Measurements from ENCODE around the gene GNB1. TPM values are rescaled to one million over a fixed set of nuclear protein-coding genes. Genes with fewer than 3 reads are reported as not detected.

Gene GNB1
- total RNA-seq, 4 donors from 2014 or later = 54.3 to 102 (median 74.7) TPM

- H3K4me1 ChIP-seq = peaks cover 6 to 19% (median 9%) of the 10 kb centered on the region in 3 donors
- H3K27me3 ChIP-seq = peaks cover 0 to 21% (median 0%) of the 10 kb centered on the region in 4 donors
- no peaks in the 10 kb centered on the region for H3K36me3 ChIP-seq
- no peak overlapping the region for H3K27ac ChIP-seq
- TF ChIP-seq POLR2A (IDR thresholded peaks at IDR 0.05) (no peak), CTCF (IDR thresholded peaks at IDR 0.05) (no peak)
- H3K9me3 ChIP-seq = no peaks in the 10 kb centered on the region
- WGBS, 2 donors = 30 to 100% methylated on average over 3 to 10 of the region's 16 CpGs
- DNase-seq = no peak
- intact Hi-C loops (cut with DNase I) = loop anchor here (10.0 kb wide), 1 partner anchor 55 kb away; no protein-coding TSS in a partner anchor
- H3K4me3 ChIP-seq = no peak overlapping the region
These were observed 8.5 kb upstream of the GNB1 start for GRCh38 chr1:1899266-1899966.

- intact Hi-C loops (cut with DNase I) = loop anchor here (10.0 kb wide), 1 partner anchor 54 kb away; no protein-coding TSS in a partner anchor
- Histone ChIP-seq H3K4me1 (peaks cover 11 to 30% (median 15%) of the 10 kb centered on the region in 3 donors), H3K27me3 (peaks cover 0 to 21% (median 0%) of the 10 kb centered on the region in 4 donors), H3K36me3 (no peaks in the 10 kb centered on the region), H3K4me3 (no peak overlapping the region), H3K27ac (no peak overlapping the region), H3K9me3 (no peaks in the 10 kb centered on the region)
- DNase-seq = no peak
- no peak for TF ChIP-seq POLR2A (IDR thresholded peaks at IDR 0.05)
- no peak for TF ChIP-seq CTCF (IDR thresholded peaks at IDR 0.05)
- 79 to 92% methylated on average over 6 of the region's 6 CpGs for WGBS, 2 donors
These were observed 7.5 kb upstream of the GNB1 start for GRCh38 chr1:1898246-1898933.

GRCh38 chr1:1895456-1896336 is 4.8 kb upstream of the GNB1 start:
- no peaks in the 10 kb centered on the region for H3K9me3 ChIP-seq
- H3K36me3 ChIP-seq = no peaks in the 10 kb centered on the region
- 77 to 86% methylated on average over 6 to 11 of the region's 14 CpGs for WGBS, 2 donors
- TF ChIP-seq POLR2A (IDR thresholded peaks at IDR 0.05) = no peak
- TF ChIP-seq CTCF (IDR thresholded peaks at IDR 0.05) = no peak
- no peak overlapping the region for H3K4me3 ChIP-seq
- no peak overlapping the region for H3K27ac ChIP-seq
- intact Hi-C loops (cut with DNase I) = loop anchor here (10.0 kb wide), 1 partner anchor 51 kb away; no protein-coding TSS in a partner anchor
- H3K27me3 ChIP-seq = peaks cover 0 to 21% (median 0%) of the 10 kb centered on the region in 4 donors
- DNase-seq = no peak
- H3K4me1 ChIP-seq = peaks cover 24 to 50% (median 24%) of the 10 kb centered on the region in 3 donors

GRCh38 chr1:1895060-1895418 is 4.2 kb upstream of the GNB1 start:
- Histone ChIP-seq H3K27me3 (peaks cover 0 to 21% (median 0%) of the 10 kb centered on the region in 4 donors), H3K9me3 (no peaks in the 10 kb centered on the region), H3K27ac (peak overlapping the region in 1 of 4 donors; percentile 46), H3K4me3 (peak overlapping the region in 1 of 4 donors; percentile 19), H3K4me1 (peaks cover 24 to 50% (median 24%) of the 10 kb centered on the region in 3 donors), H3K36me3 (no peaks in the 10 kb centered on the region)
- no peak for DNase-seq
- 31 to 38% methylated on average over 8 to 9 of the region's 10 CpGs for WGBS, 2 donors
- TF ChIP-seq CTCF (IDR thresholded peaks at IDR 0.05) = no peak
- no peak for TF ChIP-seq POLR2A (IDR thresholded peaks at IDR 0.05)
- intact Hi-C loops (cut with DNase I) = loop anchor here (10.0 kb wide), 1 partner anchor 50 kb away; no protein-coding TSS in a partner anchor
